Suprapubic skin (tissue), 4 donors: Measurements from ENCODE around the gene TRNAU1AP. TPM values are rescaled to one million over a fixed set of nuclear protein-coding genes. Genes with fewer than 3 reads are reported as not detected.
"Not testable (repeated sequence)": the region's sequence is repeated elsewhere in the genome, so short reads cannot be mapped to it uniquely, and the experiment has no call there.

ENCODE experiments used
- DNase-seq, 2 donors: peaks; one replicate each; pipeline ENCODE4 v3.0.0-alpha.2; 2019; ENCODE audit warnings: low spot score in 2 of 2
- H3K27ac ChIP-seq: fragments of 200-600 bp; sonication (generic); one replicate; pipeline ENCODE4 v1.5.1; 2019
- H3K27me3 ChIP-seq: fragments of 200-600 bp; sonication (generic); one replicate; pipeline ENCODE4 v1.5.1; 2019
- H3K36me3 ChIP-seq: fragments of 200-600 bp; sonication (generic); one replicate; pipeline ENCODE4 v1.5.1; 2019
- H3K4me1 ChIP-seq: fragments of 200-600 bp; sonication (generic); one replicate; pipeline ENCODE4 v1.5.1; 2019
- H3K4me3 ChIP-seq: fragments of 200-600 bp; sonication (generic); one replicate; pipeline ENCODE4 v1.5.1; 2019; ENCODE audit warnings: mild to moderate bottlenecking
- H3K9me3 ChIP-seq: fragments of 200-600 bp; sonication (generic); one replicate; pipeline ENCODE4 v1.5.1; 2019
- EP300 ChIP-seq: sonication (generic); formaldehyde crosslinking; IDR thresholded peaks from one replicate; pipeline ENCODE4 v1.6.1; 2017; ENCODE audit warnings: antibody characterized with exemption
- POLR2A ChIP-seq, 2 donors: fragments of 450-650 bp; IDR thresholded peaks; one replicate each; pipeline ENCODE4 v1.6.1; 2017; ENCODE audit warnings: antibody characterized with exemption in 2 of 2, mild to moderate bottlenecking in 2 of 2, moderate library complexity in 2 of 2
- POLR2AphosphoS5 ChIP-seq, 3 donors: sonication (generic); formaldehyde crosslinking; IDR thresholded peaks; one replicate each; pipeline ENCODE4 v1.6.1; 2017; ENCODE audit warnings: antibody characterized with exemption in 3 of 3
- WGBS: methylation state at CpG from one replicate; pipeline ENCODE4 v1.1.5; 2018; 5-methylcytosine and 5-hydroxymethylcytosine counted together
- total RNA-seq, 4 donors: library from RNA; depleted of rRNA; stranded (reverse); fragments of >200 nt; gene quantifications; one replicate each; pipeline ENCODE4 v1.1.0, GENCODE V29; 2016
- TF ChIP-seq, protein P1 (sequence below), 2 donors: fragments of 200-600 bp in 1 of 2; fragments of 450-650 bp in 1 of 2; sonication (generic) in 1 of 2; IDR thresholded peaks; one replicate each; pipeline ENCODE4 v1.5.1; 2016 to 2019; ENCODE audit warnings: antibody characterized with exemption in 2 of 2, mild to moderate bottlenecking in 1 of 2, moderate library complexity in 1 of 2

Gene TRNAU1AP
- total RNA-seq, 4 donors from 2014 or later, result 17.6 to 36.7 (median 21.5) TPM

DNA sequence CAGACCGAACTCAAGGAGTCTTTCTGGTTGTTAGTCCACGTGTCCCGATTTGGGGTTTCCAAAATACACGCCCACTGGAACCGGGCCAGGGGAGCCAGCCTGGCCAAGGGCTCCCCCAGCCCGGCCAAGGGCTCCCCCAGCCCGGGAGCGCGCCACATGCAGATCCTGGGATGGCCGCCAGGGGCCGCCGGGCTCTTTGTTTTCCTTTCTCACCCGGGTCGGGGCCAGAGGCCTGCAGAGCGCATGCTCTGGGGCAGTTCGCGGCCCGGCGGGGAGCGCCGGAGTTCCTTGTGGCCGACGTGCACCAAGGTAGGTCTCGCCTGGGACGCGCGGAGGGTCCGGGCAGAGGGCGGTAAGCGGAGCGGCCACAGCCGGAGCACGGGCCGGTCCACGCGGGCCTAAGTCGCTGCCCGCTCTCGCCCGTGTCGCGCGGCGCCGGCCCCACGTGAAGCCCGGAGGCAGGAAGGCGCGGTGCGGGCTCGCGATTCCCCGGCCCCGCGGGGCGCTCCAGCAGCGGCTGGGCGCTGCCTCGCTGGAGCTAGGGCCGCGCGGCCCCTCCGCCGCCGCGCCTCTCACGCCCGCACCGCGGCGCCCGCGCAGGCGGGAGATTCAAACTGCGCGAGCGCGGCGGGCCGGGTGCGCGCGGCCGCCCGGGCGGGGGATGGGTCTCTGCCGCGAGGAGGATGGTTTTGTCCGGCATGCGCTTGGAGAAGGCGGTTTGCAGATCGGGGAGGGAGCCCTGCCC is 34.7 kb upstream of the TRNAU1AP start:
- TF ChIP-seq, protein P1, sequence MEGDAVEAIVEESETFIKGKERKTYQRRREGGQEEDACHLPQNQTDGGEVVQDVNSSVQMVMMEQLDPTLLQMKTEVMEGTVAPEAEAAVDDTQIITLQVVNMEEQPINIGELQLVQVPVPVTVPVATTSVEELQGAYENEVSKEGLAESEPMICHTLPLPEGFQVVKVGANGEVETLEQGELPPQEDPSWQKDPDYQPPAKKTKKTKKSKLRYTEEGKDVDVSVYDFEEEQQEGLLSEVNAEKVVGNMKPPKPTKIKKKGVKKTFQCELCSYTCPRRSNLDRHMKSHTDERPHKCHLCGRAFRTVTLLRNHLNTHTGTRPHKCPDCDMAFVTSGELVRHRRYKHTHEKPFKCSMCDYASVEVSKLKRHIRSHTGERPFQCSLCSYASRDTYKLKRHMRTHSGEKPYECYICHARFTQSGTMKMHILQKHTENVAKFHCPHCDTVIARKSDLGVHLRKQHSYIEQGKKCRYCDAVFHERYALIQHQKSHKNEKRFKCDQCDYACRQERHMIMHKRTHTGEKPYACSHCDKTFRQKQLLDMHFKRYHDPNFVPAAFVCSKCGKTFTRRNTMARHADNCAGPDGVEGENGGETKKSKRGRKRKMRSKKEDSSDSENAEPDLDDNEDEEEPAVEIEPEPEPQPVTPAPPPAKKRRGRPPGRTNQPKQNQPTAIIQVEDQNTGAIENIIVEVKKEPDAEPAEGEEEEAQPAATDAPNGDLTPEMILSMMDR (IDR thresholded peaks at IDR 0.05), result peak; percentile 94 to 97
- no peak for TF ChIP-seq EP300
- peak in 1 of 3 donors; percentile 34 for TF ChIP-seq POLR2AphosphoS5 (IDR thresholded peaks at IDR 0.05)
- peak; percentile 93 to 94 for DNase-seq
- H3K9me3 ChIP-seq, result no peaks in the 10 kb centered on the region
- H3K36me3 ChIP-seq, result peaks cover 21% of the 10 kb centered on the region
- WGBS, result 0% methylated on average over 7 of the region's 92 CpGs
- peaks cover 19% of the 10 kb centered on the region for H3K4me1 ChIP-seq
- H3K27ac ChIP-seq, result peak overlapping the region; percentile 87
- H3K4me3 ChIP-seq, result peak overlapping the region; percentile 64
- no peaks in the 10 kb centered on the region for H3K27me3 ChIP-seq

DNA sequence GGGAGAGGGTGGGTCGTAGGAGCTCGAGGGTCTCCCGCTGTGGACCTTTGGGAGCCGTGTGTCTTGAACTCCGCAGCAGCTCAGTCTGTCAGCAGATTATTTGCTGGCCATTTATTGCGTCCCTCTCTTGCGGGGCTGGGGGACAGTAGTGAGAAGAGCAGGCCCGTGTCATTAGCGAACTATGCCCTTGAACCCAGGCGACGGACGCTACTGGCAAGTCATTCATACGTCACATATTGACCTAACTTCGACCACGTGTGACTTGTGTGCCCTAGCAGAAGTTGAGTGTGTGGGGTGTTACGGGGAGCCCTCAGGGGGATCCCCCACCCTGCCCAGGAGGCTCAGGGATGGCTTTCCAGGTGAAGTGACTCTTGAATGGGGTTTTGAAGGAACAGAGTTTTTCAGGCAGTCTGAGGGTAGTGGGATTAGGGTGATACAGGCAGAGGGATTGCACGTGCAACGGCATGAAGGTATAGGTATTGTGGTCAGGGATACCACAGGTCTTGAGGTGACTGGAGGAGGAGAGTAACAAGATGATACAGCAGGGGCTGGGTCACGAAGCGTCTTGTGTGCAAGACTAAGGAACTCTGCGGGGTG is 34.0 kb upstream of the TRNAU1AP start:
- H3K36me3 ChIP-seq, result peaks cover 14% of the 10 kb centered on the region
- H3K4me1 ChIP-seq, result peaks cover 19% of the 10 kb centered on the region
- 11% methylated on average over 19 of the region's 21 CpGs for WGBS
- H3K27me3 ChIP-seq, result no peaks in the 10 kb centered on the region
- DNase-seq, result no peak
- H3K9me3 ChIP-seq, result no peaks in the 10 kb centered on the region
- TF ChIP-seq EP300 (no peak), POLR2AphosphoS5 (IDR thresholded peaks at IDR 0.05) (no peak), POLR2A (IDR thresholded peaks at IDR 0.05) (no peak)
- TF ChIP-seq, protein P1 (IDR thresholded peaks at IDR 0.05), result no peak
- H3K4me3 ChIP-seq, result peak overlapping the region; percentile 64
- peak overlapping the region; percentile 87 for H3K27ac ChIP-seq

- H3K9me3 ChIP-seq, result no peaks in the 10 kb centered on the region
- 74% methylated on average over 10 of the region's 10 CpGs for WGBS
- peaks cover 19% of the 10 kb centered on the region for H3K4me1 ChIP-seq
- DNase-seq, result no peak
- peaks cover 3% of the 10 kb centered on the region for H3K36me3 ChIP-seq
- H3K4me3 ChIP-seq, result no peak overlapping the region
- no peaks in the 10 kb centered on the region for H3K27me3 ChIP-seq
- TF ChIP-seq EP300, result no peak
- no peak for TF ChIP-seq POLR2A (IDR thresholded peaks at IDR 0.05)
- TF ChIP-seq POLR2AphosphoS5 (IDR thresholded peaks at IDR 0.05), result no peak
- TF ChIP-seq, protein P1 (IDR thresholded peaks at IDR 0.05), result no peak
- no peak overlapping the region for H3K27ac ChIP-seq
Measured at GRCh38 chr1:28519946-28520725, 32.7 kb upstream of the TRNAU1AP start.

- not testable (repeated sequence) for H3K9me3 ChIP-seq, H3K36me3 ChIP-seq, DNase-seq, H3K4me3 ChIP-seq, H3K27me3 ChIP-seq, H3K27ac ChIP-seq
- WGBS, result 85% methylated on average over 12 of the region's 12 CpGs
- peaks cover 19% of the 10 kb centered on the region for H3K4me1 ChIP-seq
Measured at GRCh38 chr1:28520796-28521195, 32.1 kb upstream of the TRNAU1AP start.

DNA sequence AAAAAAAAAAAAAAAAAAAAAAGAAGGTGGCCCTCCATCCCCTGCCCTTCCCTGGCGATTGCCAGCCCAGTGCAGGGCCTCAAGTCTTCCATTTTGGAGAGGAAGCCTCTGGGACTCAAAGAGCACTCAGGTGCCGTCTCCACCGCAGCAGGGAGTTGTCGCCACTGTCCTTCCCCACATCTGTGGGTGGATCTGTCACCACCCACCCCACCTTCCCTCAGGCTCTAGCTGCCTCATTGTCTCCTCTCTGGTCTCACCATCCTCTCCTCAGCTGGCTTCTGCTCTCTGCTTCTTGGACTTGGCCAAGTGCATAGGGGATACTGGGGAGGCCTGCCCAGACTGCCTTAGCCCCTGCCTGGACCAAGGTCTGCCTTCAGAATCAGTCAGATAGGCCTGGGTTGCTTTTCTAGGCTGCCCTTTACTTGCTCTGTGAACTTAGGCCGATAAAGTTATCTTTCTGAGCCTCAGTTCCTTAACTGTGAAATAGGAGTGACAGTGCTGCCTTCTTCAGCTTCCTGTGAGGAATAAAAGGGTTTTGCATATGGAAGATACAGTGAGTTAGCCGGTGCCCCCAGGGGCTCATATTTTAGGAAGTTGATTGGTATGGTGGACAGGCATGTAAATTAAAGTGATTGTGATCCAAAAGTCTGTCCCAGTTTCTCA is 31.3 kb upstream of the TRNAU1AP start:
- no peaks in the 10 kb centered on the region for H3K36me3 ChIP-seq
- TF ChIP-seq POLR2A (IDR thresholded peaks at IDR 0.05) (no peak), POLR2AphosphoS5 (IDR thresholded peaks at IDR 0.05) (no peak), EP300 (no peak)
- TF ChIP-seq, protein P1 (IDR thresholded peaks at IDR 0.05), result no peak
- WGBS, result 81% methylated on average over 6 of the region's 6 CpGs
- DNase-seq, result no peak
- no peak overlapping the region for H3K4me3 ChIP-seq
- no peaks in the 10 kb centered on the region for H3K9me3 ChIP-seq
- no peak overlapping the region for H3K27ac ChIP-seq
- H3K4me1 ChIP-seq, result peaks cover 19% of the 10 kb centered on the region
- no peaks in the 10 kb centered on the region for H3K27me3 ChIP-seq

- H3K4me3 ChIP-seq, H3K27me3 ChIP-seq, H3K36me3 ChIP-seq, H3K27ac ChIP-seq, DNase-seq, H3K9me3 ChIP-seq: not testable (repeated sequence)
- WGBS, result 95% methylated on average over 9 of the region's 9 CpGs
- H3K4me1 ChIP-seq, result peaks cover 14% of the 10 kb centered on the region
Measured at GRCh38 chr1:28522537-28522936, 30.3 kb upstream of the TRNAU1AP start.

DNA sequence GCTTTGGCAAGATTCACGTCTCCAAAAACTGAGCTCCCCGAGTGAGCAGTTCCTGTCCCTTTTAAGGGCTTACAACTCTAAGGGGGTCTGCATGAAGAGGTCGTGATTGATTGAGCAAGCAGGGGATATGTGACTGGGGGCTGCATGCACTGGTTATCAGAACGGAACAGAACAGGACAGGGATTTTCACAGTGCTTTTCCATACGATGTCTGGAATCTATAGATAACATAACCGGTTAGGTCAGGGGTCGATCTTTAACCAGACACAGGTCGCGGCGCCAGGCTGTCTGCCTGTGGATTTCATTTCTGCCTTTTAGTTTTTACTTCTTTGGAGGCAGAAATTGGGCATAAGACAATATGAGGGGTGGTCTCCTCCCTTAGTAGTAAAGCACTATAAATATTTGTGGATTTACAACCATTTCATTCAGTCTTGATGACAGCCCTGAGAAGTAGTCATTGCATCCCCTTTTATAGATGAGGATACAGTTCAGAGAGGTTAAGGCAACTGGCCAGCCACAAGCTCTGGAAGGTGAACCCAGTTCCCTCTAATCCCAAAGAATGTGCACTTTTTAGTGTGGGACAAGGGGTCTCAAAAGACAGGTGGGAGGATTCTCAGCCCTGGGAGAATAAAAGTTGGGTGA is 27.8 kb upstream of the TRNAU1AP start:
- not testable (repeated sequence) for H3K36me3 ChIP-seq, H3K27ac ChIP-seq, H3K4me3 ChIP-seq, H3K4me1 ChIP-seq, H3K27me3 ChIP-seq, H3K9me3 ChIP-seq, DNase-seq
- 80% methylated on average over 10 of the region's 10 CpGs for WGBS
